Hepatocyte (in vitro differentiated cells): Measurements from ENCODE around the gene FAM50A.

Experiments
- CTCF ChIP-seq: fragments of 200-600 bp; sonication (generic); IDR thresholded peaks from 2 replicates; pipeline ENCODE4 v1.5.1; 2016; ENCODE audit warnings: antibody characterized with exemption, mild to moderate bottlenecking; ENCODE audit not compliant: poor library complexity
- EZH2 ChIP-seq: fragments of 200-600 bp; sonication (generic); IDR thresholded peaks from 2 replicates; pipeline ENCODE4 v1.6.1; 2016; ENCODE audit warnings: antibody characterized with exemption, mild to moderate bottlenecking, borderline replicate concordance
- EZH2phosphoT487 ChIP-seq: fragments of 200-600 bp; sonication (generic); IDR thresholded peaks from one replicate; pipeline ENCODE4 v1.6.1; 2018; ENCODE audit warnings: antibody characterized with exemption, mild to moderate bottlenecking, low read depth, moderate library complexity; ENCODE audit not compliant: unreplicated experiment, severe bottlenecking

- TF ChIP-seq CTCF (no peak), EZH2 (no peak), EZH2phosphoT487 (no peak)
These were observed 12.6 kb upstream of the FAM50A start for GRCh38 chrX:154431341-154431740.
